HG03039 (cell line): ENCODE data around the gene SMIM44.
"Not testable (repeated sequence)": the region's sequence is repeated elsewhere in the genome, so short reads cannot be mapped to it uniquely, and the experiment has no call there.

ENCODE experiments used
- ATAC-seq: cut with Tn5 transposase; IDR thresholded peaks from one replicate; pipeline ENCODE4 v1.9.1; 2021; ENCODE audit warnings: mild to moderate bottlenecking, moderate library complexity; ENCODE audit not compliant: unreplicated experiment

Gene SMIM44

GRCh38 chr19:3483226-3483628 lies at the start of gene SMIM44:
SMIM44 (minus strand) TSS chr19:3483441; CDS start chr19:3483403, 38 bp downstream.
- no peak for ATAC-seq

GRCh38 chr19:3533033-3533432 lies 49.8 kb upstream of the SMIM44 start:
- no peak for ATAC-seq

GRCh38 chr19:3532154-3532786 lies 49.0 kb upstream of the SMIM44 start:
- no peak for ATAC-seq

- ATAC-seq = no peak
These were observed 48.5 kb upstream of the SMIM44 start for GRCh38 chr19:3531716-3532115.

GRCh38 chr19:3530389-3530788 lies 47.1 kb upstream of the SMIM44 start:
- ATAC-seq = no peak

GRCh38 chr19:3529299-3529698 lies 46.1 kb upstream of the SMIM44 start:
- ATAC-seq = not testable (repeated sequence)

GRCh38 chr19:3528539-3529211 lies 45.4 kb upstream of the SMIM44 start:
- ATAC-seq = no peak

GRCh38 chr19:3528080-3528479 lies 44.8 kb upstream of the SMIM44 start:
- no peak for ATAC-seq

- no peak for ATAC-seq
These were observed 44.1 kb upstream of the SMIM44 start for GRCh38 chr19:3527238-3527910.

- no peak for ATAC-seq
These were observed 43.4 kb upstream of the SMIM44 start for GRCh38 chr19:3526507-3527237.

- no peak for ATAC-seq
These were observed 41.7 kb upstream of the SMIM44 start for GRCh38 chr19:3524904-3525451.

- ATAC-seq = no peak
These were observed 41.0 kb upstream of the SMIM44 start for GRCh38 chr19:3524078-3524842.

- ATAC-seq = no peak
These were observed 40.3 kb upstream of the SMIM44 start for GRCh38 chr19:3523361-3524077.

- no peak for ATAC-seq
These were observed 39.5 kb upstream of the SMIM44 start for GRCh38 chr19:3522421-3523360.

- no peak for ATAC-seq
These were observed 37.8 kb upstream of the SMIM44 start for GRCh38 chr19:3521104-3521445.

- no peak for ATAC-seq
These were observed 37.2 kb upstream of the SMIM44 start for GRCh38 chr19:3520166-3521103.

- no peak for ATAC-seq
These were observed 35.9 kb upstream of the SMIM44 start for GRCh38 chr19:3519126-3519525.

GRCh38 chr19:3518659-3519058 lies 35.4 kb upstream of the SMIM44 start:
- ATAC-seq = no peak
